GM23338 (cell line): Measurements from ENCODE around the gene CBARP.

Source experiments
- CTCF ChIP-seq, 2 experiments: fragments of 200-600 bp in 1 of 2; sonication (generic) in 1 of 2; conservative IDR thresholded peaks; 2 replicates each; pipeline versions ENCODE4 v1.5.1 to v1.6.1; 2016 to 2017; ENCODE audit warnings: antibody characterized with exemption in 2 of 2, low read depth in 2 of 2, mild to moderate bottlenecking in 2 of 2, moderate library complexity in 1 of 2
- EZH2 ChIP-seq: fragments of 200-600 bp; sonication (generic); IDR thresholded peaks from one replicate; pipeline ENCODE4 v1.8.0; 2017; ENCODE audit warnings: antibody characterized with exemption, mild to moderate bottlenecking, low read depth; ENCODE audit not compliant: unreplicated experiment
- JUNB ChIP-seq: IDR thresholded peaks from one replicate; pipeline ENCODE4 v1.6.1; 2016; ENCODE audit warnings: antibody characterized with exemption; ENCODE audit not compliant: unreplicated experiment
- POLR2AphosphoS5 ChIP-seq: IDR thresholded peaks from 2 replicates; pipeline ENCODE4 v1.6.1; 2016; ENCODE audit warnings: antibody characterized with exemption, low read depth
- REST ChIP-seq: IDR thresholded peaks from one replicate; pipeline ENCODE4 v1.6.1; 2018; ENCODE audit warnings: antibody characterized with exemption; ENCODE audit not compliant: unreplicated experiment

- TF ChIP-seq CTCF (conservative IDR thresholded peaks at IDR 0.05; ENCODE audit: low read depth in 2 of 2) (no peak), POLR2AphosphoS5 (no peak), EZH2 (no peak), JUNB (no peak), REST (no peak)
Observed at GRCh38 chr19:1181606-1182005, 56.2 kb downstream of the CBARP start.
